Stimulated activated naive CD8-positive, alpha-beta T cell treated with anti-CD3 and anti-CD28 coated beads, Interleukin-15, amount 100 ng/mL, for 72 hours (primary cell): ENCODE measurements around the gene PLA2G4E.

Experiments used
- ATAC-seq: fragments of 150-1000 bp; cut with Tn5 transposase; 2 replicates; pipeline ENCODE4 v1.10.0; 2021; ENCODE audit warnings: mild to moderate bottlenecking, moderate library complexity
- DNase-seq, 2 donors: peaks; one replicate each; pipeline ENCODE4 v3.0.0; 2021 to 2022
- H3K27ac Mint-ChIP-seq, 2 donors: one replicate each; pipeline ENCODE4 v1.8.0; 2022; ENCODE audit warnings: mild to moderate bottlenecking in 2 of 2, mixed read lengths in 2 of 2, moderate library complexity in 2 of 2
- H3K27me3 Mint-ChIP-seq: one replicate; pipeline ENCODE4 v1.8.0; 2022; ENCODE audit warnings: mixed read lengths
- H3K4me1 Mint-ChIP-seq: one replicate; pipeline ENCODE4 v1.8.0; 2022; ENCODE audit warnings: mild to moderate bottlenecking, mixed read lengths
- H3K4me3 Mint-ChIP-seq, 2 donors: one replicate each; pipeline ENCODE4 v1.8.0; 2022; ENCODE audit warnings: mild to moderate bottlenecking in 2 of 2, mixed read lengths in 2 of 2, moderate library complexity in 1 of 2
- H3K9me3 Mint-ChIP-seq, 2 donors: one replicate each; pipeline ENCODE4 v1.8.0; 2022; ENCODE audit warnings: mixed read lengths in 2 of 2

Gene PLA2G4E

DNA sequence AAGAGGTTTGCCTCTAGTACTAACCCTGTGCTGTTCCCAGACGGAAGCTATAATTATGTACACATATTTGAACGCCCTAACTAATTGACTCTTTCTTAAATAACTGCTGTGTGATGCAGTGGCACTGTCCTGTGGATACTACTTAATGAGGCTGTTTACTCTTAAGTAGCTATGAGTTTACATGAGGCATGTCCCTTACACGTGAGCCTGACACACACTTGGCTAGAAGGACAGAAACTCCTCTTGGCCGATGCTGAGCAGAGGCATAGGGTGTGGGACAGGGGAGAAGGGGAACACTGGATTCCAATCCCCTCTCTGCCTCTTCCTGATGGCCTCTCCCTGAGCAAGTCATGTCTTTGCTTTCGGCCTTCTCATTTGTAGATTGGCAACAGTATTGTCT lies 70.4 kb downstream of the PLA2G4E start:
- ATAC-seq (no peak), DNase-seq (no peak)
- H3K27ac Mint-ChIP-seq = peak overlapping the region in 1 of 2 donors; percentile 57
- H3K4me1 Mint-ChIP-seq = no peaks in the 10 kb centered on the region
- H3K9me3 Mint-ChIP-seq = no peaks in the 10 kb centered on the region
- no peaks in the 10 kb centered on the region for H3K27me3 Mint-ChIP-seq
- H3K4me3 Mint-ChIP-seq = no peak overlapping the region

DNA sequence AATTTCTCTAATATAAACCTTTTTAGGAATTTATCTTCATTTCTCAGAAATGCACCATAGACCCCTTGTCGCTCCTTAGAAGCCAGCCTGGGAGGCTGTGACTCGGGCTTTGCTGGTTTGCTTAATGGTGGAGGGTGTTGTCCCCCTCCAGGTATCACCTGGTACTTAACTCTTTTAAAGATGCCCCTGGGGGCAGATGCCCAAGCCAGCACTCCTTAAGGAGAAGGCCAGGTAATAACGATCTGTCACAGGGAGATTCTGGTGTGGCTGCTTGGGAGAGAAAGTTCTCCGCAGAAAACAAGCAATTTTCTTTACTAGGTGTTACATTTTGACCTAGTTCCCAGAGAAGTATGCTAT lies 70.7 kb downstream of the PLA2G4E start:
- no peak overlapping the region for H3K27ac Mint-ChIP-seq
- H3K9me3 Mint-ChIP-seq = no peaks in the 10 kb centered on the region
- H3K27me3 Mint-ChIP-seq = no peaks in the 10 kb centered on the region
- H3K4me1 Mint-ChIP-seq = no peaks in the 10 kb centered on the region
- no peak overlapping the region for H3K4me3 Mint-ChIP-seq
- ATAC-seq (no peak), DNase-seq (no peak)

DNA sequence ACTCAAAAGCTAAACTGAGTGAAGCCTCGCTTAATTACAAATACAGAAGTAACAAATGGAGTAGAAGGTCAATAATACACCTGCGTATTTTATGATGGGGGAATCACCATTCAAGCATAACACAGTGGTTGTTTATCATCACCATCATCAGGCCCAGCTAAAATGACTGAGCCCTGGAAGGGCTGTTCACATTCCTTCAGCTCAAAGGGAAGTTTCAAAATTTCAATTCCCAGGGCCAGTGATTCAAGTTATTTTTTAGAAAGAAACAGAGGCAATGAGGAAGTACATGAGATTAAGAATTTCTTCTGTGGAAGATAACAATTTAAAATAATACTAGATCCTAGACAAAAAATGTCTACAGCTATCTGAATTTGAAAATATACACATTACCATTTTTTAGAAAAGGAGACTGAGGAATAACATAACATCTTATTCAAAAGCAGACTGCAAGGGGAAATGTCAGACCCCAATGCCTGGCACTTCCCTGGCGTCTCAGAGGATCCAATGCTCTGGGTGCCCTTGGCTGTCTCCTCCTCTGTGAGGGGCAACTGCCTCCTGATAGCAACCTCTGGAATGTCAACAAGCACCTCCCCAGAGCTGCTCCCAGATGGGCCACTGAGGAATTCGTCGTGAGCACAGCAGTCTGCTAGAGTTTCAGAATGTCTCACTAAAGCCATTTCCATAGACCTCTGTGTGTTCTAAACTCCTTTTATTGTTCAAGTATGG lies 71.3 kb downstream of the PLA2G4E start:
- ATAC-seq (no peak), DNase-seq (no peak)
- Mint-ChIP-seq H3K27me3 (no peaks in the 10 kb centered on the region), H3K4me3 (no peak overlapping the region), H3K27ac (no peak overlapping the region), H3K4me1 (no peaks in the 10 kb centered on the region), H3K9me3 (no peaks in the 10 kb centered on the region)

DNA sequence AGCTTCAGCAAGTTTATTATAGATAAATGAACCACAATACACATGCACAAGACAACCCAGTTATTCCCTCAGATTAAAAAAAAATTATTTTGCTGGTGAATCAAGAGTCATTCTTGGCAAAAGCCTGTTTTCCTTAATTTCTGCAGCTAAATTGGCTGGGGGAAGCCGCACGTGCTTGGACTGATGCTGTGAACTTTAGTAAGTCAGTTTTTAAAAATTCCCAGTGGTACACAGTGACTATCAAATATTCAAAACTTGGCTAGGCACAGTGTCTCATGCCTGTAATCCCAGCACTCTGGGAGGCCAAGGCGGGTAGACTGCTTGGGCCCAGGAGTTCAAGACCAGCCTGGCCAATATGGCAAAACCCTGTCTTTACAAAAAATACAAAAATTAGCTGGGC lies 72.4 kb downstream of the PLA2G4E start:
- H3K27ac Mint-ChIP-seq = no peak overlapping the region
- H3K27me3 Mint-ChIP-seq = no peaks in the 10 kb centered on the region
- DNase-seq (no peak), ATAC-seq (no peak)
- no peaks in the 10 kb centered on the region for H3K4me1 Mint-ChIP-seq
- H3K4me3 Mint-ChIP-seq = no peak overlapping the region
- no peaks in the 10 kb centered on the region for H3K9me3 Mint-ChIP-seq

DNA sequence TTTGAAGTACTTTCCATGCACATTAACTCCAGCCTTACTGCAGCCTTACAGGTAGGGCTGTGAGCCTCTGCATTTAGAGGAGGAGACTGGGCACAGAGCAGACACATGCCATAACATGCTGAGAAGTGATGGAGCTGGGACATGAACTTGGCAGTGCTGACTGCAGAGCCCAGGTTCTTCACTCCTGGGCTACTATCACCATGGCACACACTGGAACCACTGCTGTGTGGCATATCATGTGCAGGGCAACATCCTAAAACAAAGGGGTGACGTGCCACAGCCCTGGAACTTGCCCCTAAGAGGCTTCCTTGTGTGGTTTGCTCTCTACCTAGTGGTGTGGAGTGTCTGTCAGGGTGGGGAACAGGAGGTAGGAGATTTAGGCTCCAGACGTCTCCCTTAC lies 73.9 kb downstream of the PLA2G4E start:
- Mint-ChIP-seq H3K27ac (no peak overlapping the region), H3K9me3 (no peaks in the 10 kb centered on the region), H3K4me3 (no peak overlapping the region), H3K27me3 (no peaks in the 10 kb centered on the region), H3K4me1 (no peaks in the 10 kb centered on the region)
- DNase-seq (no peak), ATAC-seq (no peak)

DNA sequence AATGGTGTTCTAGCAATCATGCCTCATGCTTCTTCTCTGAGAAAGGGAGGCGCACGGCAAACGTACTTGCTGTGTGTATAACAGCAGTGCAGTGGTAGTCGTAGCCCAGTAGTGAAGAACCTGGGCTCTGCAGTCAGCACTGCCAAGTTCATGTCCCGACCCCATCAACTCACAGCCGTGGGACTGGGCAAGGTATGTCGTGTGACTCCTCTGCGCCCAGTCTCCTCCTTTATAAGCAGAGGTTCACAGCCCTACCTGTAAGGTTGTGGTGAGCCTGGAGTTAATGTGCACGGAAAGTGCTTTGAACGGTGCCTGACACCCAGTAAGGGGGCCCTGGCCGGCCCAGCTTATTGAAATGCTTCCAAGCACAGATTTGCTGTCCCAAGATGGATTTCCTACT lies 75.1 kb downstream of the PLA2G4E start:
- Mint-ChIP-seq H3K9me3 (no peaks in the 10 kb centered on the region), H3K27ac (no peak overlapping the region), H3K4me1 (peaks cover 6% of the 10 kb centered on the region), H3K27me3 (no peaks in the 10 kb centered on the region), H3K4me3 (no peak overlapping the region)
- no peak for DNase-seq
- ATAC-seq = no peak

DNA sequence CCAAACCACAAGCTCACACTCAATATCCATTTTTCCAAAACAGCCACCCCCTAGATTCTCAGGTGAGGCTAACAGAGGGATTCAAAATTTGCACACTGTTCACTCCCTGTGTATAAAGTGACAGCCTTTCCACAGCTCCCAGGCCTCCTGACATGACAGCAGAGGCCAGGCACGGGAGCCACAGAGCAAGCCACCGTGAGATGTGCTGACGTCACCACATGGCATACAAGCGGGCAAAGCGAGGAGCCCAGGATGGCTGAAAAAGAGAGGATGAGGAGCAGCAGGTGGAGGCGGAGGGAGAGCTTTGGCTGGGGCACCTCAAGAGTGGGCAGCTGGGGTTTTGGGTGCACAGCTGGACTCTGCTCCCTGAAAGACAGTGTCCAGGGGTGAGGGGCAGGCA lies 75.6 kb downstream of the PLA2G4E start:
- ATAC-seq = no peak
- Mint-ChIP-seq H3K4me1 (peaks cover 11% of the 10 kb centered on the region), H3K27ac (peak overlapping the region in 1 of 2 donors; percentile 65), H3K9me3 (no peaks in the 10 kb centered on the region), H3K27me3 (no peaks in the 10 kb centered on the region), H3K4me3 (no peak overlapping the region)
- DNase-seq = no peak

DNA sequence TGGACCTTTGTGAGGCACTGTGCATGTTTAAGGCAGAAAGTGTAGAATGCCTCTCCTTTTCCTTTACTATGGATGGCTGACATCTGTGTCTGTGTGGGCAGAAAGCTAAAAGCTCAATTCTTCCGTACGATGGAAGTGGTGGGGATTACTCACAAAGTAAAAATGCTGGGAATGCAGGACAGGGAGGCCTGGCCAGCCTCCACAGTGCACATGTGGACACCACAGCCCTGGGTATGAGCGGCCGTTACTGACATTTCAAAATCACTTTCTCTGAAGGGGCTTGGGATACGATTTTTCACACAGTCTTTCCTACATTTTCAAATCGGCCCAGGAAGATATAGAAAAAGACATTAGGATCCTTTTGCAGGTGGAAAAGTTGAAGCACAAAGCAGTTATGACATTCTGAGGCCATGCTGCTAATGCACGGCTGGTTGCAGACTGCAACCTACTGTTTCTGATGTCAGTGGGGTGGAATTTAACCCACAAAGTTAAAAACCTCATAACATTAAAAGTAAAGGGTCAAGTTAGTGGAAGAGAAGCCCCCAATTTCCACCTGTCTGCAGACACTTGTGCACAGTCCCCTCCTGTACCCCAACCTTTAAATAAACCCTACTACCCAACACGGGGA lies 76.4 kb downstream of the PLA2G4E start:
- Mint-ChIP-seq H3K27ac (peak overlapping the region in 1 of 2 donors; percentile 54), H3K4me1 (peaks cover 15% of the 10 kb centered on the region), H3K27me3 (no peaks in the 10 kb centered on the region), H3K4me3 (no peak overlapping the region), H3K9me3 (no peaks in the 10 kb centered on the region)
- ATAC-seq (no peak), DNase-seq (no peak)

DNA sequence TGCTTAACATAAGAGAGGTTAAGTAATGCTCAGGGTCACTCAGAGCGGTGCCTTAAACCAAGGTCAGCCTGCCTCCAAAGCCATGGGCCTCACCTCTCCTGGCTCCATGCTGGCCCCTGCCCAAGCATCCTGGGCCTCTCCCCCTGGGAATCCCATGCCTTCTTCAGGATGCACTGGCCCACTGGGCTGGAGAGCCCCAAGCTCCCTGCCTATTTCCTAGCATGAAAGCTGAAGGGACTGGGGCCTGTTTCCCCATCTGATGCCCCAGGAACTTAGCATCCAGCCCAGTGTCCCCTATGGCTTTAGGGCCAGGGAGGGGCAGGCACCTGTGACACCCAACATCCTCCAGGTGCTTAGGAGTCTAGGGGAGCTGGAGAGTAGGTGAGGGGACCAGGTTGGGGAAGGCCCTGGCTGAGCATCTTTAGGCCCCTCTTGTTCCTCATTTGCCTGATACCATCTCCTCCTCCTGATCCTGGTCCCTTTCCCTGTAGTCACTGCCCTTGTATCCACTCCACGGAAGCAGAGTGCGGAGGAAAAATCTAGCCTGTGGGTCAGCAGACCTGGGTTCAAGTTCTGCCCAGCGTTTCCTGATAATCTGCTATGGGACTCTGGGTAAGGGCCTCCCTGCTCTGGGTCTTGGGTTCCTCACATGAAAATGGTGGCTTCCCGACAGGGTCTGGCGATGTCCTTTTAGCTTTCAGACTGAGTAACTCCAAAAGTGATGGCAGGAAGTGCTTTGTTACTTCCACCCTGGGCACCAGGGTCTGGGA lies 77.1 kb downstream of the PLA2G4E start:
- H3K27me3 Mint-ChIP-seq = no peaks in the 10 kb centered on the region
- no peaks in the 10 kb centered on the region for H3K9me3 Mint-ChIP-seq
- H3K27ac Mint-ChIP-seq = peak overlapping the region; percentile 34 to 77
- DNase-seq (no peak), ATAC-seq (no peak)
- peaks cover 15% of the 10 kb centered on the region for H3K4me1 Mint-ChIP-seq
- no peak overlapping the region for H3K4me3 Mint-ChIP-seq

DNA sequence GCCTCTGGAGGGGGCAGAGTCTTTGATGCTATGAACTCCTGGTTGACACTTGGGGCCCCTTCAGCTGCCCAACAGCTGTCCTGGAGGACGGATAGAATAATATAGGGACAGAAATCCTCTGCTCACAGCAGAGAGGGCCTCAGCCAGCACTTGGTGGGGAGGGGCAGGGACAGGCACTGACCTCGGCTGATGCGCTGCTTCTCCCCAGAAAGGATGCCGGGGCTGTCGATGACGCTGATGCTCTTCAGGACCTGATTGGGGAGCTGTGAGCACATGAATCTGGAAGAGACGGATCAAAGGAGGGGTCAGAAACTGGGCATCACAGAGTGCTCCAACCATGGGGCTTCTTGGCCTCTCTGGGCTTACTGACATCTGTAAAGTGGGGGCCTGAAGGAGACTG lies 78.0 kb downstream of the PLA2G4E start:
- no peak overlapping the region for H3K4me3 Mint-ChIP-seq
- H3K27me3 Mint-ChIP-seq = no peaks in the 10 kb centered on the region
- no peaks in the 10 kb centered on the region for H3K9me3 Mint-ChIP-seq
- no peak for DNase-seq
- no peak for ATAC-seq
- H3K4me1 Mint-ChIP-seq = peaks cover 18% of the 10 kb centered on the region
- peak overlapping the region in 1 of 2 donors; percentile 73 for H3K27ac Mint-ChIP-seq

DNA sequence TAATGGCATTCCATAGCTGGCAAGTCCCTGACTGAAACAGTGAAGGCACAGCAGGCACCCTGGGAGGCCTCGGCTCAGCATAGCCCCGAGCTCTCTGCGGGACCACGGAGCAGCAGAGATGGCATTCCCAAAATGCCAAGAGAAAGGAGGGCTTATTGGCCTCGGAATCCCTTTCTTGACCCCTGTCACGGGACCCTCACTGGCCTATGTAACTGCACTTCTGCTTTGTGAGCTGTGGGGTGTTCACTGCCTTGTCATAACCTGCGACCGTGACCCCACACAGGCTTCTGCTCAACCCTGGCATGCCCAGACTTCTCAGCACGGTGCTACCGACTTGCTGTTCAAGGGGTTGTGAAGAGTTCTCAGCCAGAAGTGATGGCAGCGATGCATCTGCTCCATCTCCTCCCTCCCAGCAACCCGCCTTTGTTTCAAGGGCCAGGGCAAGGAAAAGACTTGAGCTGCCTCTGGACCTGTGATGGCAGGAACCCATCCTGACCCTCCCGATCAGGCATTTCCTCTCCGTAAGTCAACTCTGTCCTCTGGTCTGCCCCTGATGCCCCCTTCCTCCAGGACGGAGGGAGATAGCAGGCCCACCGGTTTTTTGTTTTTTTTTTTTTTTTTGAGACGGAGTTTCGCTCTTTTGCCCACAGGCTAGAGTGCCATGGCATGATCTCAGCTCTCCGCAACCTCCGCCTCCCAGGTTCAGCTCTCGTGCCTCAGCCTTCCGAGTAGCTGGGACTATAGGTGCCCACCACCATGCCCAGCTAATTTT lies 79.0 kb downstream of the PLA2G4E start:
- no peaks in the 10 kb centered on the region for H3K9me3 Mint-ChIP-seq
- ATAC-seq = no peak
- no peak overlapping the region for H3K4me3 Mint-ChIP-seq
- H3K4me1 Mint-ChIP-seq = peaks cover 29% of the 10 kb centered on the region
- no peaks in the 10 kb centered on the region for H3K27me3 Mint-ChIP-seq
- H3K27ac Mint-ChIP-seq = no peak overlapping the region
- DNase-seq = no peak

DNA sequence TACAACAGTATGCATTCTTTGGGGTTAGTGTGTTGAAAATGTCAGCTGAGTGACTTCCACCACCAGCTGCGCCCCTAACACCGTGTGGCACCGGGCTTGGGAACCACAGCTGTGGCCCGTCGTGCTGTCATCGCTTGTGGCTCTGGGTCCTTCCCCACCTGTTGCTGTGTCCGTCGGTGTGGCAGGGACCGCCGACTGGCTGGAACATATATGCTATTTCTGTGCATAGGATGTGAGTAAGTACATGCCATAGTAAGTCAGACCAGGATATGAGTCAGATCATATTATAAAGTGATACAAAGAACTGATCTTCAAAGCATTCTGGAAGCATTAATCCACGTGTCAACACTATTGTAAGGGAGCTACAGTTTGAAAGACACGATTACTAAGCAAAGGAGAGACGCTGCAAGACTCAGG lies 80.4 kb downstream of the PLA2G4E start:
- H3K4me1 Mint-ChIP-seq = peaks cover 43% of the 10 kb centered on the region

DNA sequence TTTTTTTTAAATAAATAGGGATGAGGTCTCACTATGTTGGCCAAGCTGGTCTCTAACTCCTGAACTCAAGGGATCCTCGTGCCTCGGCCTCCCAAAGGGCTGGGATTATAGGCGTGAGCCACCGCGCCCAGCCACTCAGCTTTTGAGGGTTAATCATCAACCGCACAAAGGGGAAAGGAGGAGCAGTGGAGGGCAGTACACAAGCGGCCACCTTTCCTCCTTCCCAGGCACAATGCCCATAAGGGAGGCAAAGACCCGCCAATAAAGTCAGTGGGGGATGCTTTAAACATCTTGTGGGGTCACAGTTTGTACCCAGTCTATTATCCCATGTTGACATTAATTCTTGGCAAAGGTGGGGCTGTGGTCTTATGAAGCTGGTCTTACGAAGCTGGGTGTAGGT lies 80.9 kb downstream of the PLA2G4E start:
- Mint-ChIP-seq H3K9me3 (no peaks in the 10 kb centered on the region), H3K27ac (peak overlapping the region in 1 of 2 donors; percentile 20), H3K4me1 (peaks cover 47% of the 10 kb centered on the region), H3K27me3 (no peaks in the 10 kb centered on the region), H3K4me3 (no peak overlapping the region)
- ATAC-seq (no peak), DNase-seq (no peak)

More for the DNA sequence above, 80.4 kb downstream of the PLA2G4E start:
- Mint-ChIP-seq H3K4me3 (no peak overlapping the region), H3K27me3 (no peaks in the 10 kb centered on the region), H3K9me3 (no peaks in the 10 kb centered on the region), H3K27ac (peak overlapping the region in 1 of 2 donors; percentile 75)
- DNase-seq (peak; percentile 7 to 56), ATAC-seq (peak; percentile 77)

DNA sequence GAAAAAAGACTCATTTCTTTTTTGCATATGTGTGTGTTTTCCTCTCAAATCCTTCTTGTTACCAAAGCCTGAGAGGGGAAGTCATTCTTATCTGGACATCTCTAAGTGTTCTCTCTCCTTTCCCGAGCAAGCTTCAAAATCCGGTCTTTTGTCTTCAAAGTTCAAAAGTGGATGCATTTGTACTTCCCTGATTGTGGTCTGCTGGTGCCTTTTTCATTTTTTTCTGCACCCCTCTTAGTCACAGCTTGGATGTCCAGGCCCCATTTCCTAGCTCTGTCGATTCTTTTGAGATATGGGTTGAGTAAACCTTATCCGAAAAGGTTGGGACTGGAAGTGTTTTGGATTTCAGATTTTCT lies 83.3 kb downstream of the PLA2G4E start:
- ATAC-seq = no peak
- Mint-ChIP-seq H3K9me3 (no peaks in the 10 kb centered on the region), H3K4me3 (peak overlapping the region; percentile 72 to 74), H3K27me3 (no peaks in the 10 kb centered on the region), H3K4me1 (peaks cover 72% of the 10 kb centered on the region), H3K27ac (peak overlapping the region; percentile 97 to 98)
- no peak for DNase-seq

DNA sequence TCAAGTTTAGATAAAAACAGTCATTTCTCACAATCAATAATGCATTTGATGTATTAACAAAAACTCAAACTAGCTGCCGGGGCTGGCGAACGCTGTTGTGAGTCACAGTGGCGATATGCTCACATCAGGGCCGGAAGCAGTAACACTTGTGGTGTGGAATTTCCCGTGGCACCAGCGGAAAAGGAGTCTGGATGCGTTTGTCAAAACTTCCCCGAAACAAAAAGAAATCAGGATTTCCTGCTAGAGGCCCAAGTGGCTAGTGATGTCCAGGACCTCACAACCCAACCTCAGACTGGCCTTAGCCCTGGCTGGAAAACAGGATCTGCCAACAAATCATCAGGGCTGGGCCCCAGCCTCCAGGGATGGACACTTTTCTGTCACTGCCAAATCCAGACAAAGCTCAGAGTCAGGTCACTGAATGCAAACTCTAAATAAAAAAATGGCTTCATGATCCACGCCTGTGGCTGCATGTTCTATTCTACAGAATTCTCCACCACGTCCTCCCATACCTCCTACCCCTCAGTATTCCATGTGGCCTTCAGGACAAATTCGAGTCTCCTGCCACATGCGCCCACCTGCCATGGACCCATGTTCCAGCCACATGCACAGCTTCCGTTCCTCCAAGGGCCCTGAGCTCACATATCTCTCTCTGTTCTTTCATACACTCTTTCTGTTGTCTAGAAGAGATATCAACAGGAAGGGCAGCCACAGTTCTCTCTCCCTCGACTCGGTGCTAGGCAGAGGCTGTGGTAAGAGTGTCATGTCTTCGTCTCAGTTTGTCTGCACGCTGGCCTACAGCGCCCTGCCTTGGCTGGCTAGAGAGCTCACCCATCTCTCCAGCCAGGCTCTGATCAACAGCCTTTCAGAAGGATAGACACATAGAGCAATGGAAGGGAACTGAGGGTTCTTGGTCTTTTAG lies 83.9 kb downstream of the PLA2G4E start:
- H3K27me3 Mint-ChIP-seq = no peaks in the 10 kb centered on the region
- peak; percentile 82 for ATAC-seq

More for the DNA sequence above, 83.9 kb downstream of the PLA2G4E start:
- Mint-ChIP-seq H3K27ac (peak overlapping the region; percentile 97 to 98), H3K4me1 (peaks cover 75% of the 10 kb centered on the region), H3K9me3 (no peaks in the 10 kb centered on the region), H3K4me3 (peak overlapping the region; percentile 72 to 74)
- peak; percentile 52 to 75 for DNase-seq
